ENCODE measurements around the gene HIGD2A. TPM values are rescaled to one million over a fixed set of nuclear protein-coding genes. Genes with fewer than 3 reads are reported as not detected.
A peak's percentile ranks its signal among the peaks of the same experiment; 100 is the strongest.

Gene HIGD2A
- total and polyA plus RNA-seq, 2 of the 13 experiments (the other 11 are each of a cell fraction or from before 2014, with no cell fraction given): 89.2 to 146 TPM

DNA sequence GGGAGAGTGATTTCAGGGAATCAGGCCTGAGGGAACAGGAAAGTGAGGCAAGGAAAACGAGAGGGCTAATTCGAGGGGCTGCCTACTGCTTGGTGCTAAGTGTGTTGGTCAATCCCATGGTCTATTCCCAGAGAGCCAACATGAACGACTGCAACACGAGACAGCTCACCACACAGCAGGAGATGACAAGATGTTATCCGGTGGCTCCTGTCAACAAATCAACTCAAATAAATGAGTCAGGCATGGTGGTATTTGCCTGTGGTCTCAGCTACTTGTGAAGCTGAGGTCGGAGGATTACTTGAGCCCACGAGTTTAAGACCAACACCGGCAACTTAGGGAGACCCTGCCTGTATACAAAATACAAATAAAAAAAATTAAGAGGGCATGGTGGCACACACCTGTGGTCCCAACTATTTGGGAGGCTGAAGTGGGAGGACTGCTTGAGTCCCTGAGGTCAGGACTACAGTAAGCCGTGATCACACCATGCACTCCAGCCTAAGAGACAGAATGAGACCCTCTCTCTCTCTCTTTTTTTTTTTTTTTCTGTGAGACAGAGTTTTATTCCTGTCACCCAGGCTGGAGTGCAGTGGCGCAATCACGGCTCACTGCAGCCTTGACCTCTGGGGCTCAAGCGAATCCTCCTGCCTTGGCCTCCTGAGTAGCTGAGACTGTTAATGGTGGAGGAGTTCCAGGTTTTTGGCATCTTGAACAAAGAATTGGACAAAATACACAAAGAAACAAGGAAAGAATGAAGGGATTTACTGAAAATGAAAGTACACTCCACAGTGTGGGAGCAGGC lies 50.6 kb downstream of the HIGD2A start (continued):
- TF ChIP-seq BCL3 (CRISPR knock-in tag; IDR thresholded peaks at IDR 0.05): no peak
- no peak for TF ChIP-seq HNRNPLL (IDR thresholded peaks at IDR 0.05; ENCODE audit: low read depth, low read length, poor library complexity, severe bottlenecking)
- no peak for TF ChIP-seq NAIF1 (CRISPR knock-in tag; IDR thresholded peaks at IDR 0.05; ENCODE audit: borderline replicate concordance)
- no peak for TF ChIP-seq ATF6 (CRISPR knock-in tag; conservative IDR thresholded peaks at IDR 0.05)
- TF ChIP-seq AKNA (CRISPR knock-in tag; IDR thresholded peaks at IDR 0.05; ENCODE audit: borderline replicate concordance): no peak
- TF ChIP-seq, protein P1, sequence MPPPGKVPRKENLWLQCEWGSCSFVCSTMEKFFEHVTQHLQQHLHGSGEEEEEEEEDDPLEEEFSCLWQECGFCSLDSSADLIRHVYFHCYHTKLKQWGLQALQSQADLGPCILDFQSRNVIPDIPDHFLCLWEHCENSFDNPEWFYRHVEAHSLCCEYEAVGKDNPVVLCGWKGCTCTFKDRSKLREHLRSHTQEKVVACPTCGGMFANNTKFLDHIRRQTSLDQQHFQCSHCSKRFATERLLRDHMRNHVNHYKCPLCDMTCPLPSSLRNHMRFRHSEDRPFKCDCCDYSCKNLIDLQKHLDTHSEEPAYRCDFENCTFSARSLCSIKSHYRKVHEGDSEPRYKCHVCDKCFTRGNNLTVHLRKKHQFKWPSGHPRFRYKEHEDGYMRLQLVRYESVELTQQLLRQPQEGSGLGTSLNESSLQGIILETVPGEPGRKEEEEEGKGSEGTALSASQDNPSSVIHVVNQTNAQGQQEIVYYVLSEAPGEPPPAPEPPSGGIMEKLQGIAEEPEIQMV (CRISPR knock-in tag; IDR thresholded peaks at IDR 0.05; ENCODE audit: low read depth): no peak
- peak; percentile 36; the same call in 1 of the 2 replicates for TF ChIP-seq ZNF772 (CRISPR knock-in tag; IDR thresholded peaks at IDR 0.05)
- TF ChIP-seq EP300 (IDR thresholded peaks at IDR 0.05; ENCODE audit: low read depth in 2 of 2, low read length in 2 of 2): peak in 1 of 2 experiments; percentile 55; a peak in 1 of 4 replicates
- peak; percentile 44; the same call in 1 of the 2 replicates for TF ChIP-seq EP300 (CRISPR knock-in tag; IDR thresholded peaks at IDR 0.05; ENCODE audit: borderline replicate concordance)
- TF ChIP-seq PAXIP1 (CRISPR knock-in tag; conservative IDR thresholded peaks at IDR 0.05): peak; percentile 53; the same call in 1 of the 2 replicates
- no peak for TF ChIP-seq ZNF234 (CRISPR knock-in tag; conservative IDR thresholded peaks at IDR 0.05)
- TF ChIP-seq POLR2AphosphoS2 (IDR thresholded peaks at IDR 0.05; ENCODE audit: low read depth, low read length): no peak
- no peak for TF ChIP-seq FOXP1 (IDR thresholded peaks at IDR 0.05)
- peak; percentile 76 for TF ChIP-seq FOXP1 (CRISPR knock-in tag; IDR thresholded peaks at IDR 0.05)

All from HepG2 (cell line).